ENCODE measurements around the gene RETREG1.

RETREG1 gene

DNA sequence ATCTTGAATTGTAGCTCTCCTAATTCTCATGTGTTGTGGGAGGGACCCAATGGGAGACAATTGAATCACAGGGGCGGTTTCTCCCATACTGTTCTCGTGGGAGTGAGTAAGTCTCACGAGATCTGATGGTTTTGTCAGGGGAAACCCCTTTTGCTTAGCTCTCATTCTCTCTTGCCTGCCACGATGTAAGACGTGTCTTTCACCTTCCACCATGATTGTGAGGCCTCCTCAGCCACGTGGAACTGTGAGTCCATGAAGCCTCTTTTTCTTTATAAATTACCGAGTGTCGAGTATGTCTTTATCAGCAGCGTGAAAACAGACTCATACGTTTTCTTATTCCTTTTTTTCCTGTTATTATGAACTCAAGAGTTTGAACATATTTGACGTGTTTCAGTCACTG is 39.1 kb downstream of the RETREG1 start:
- DNase-seq = no peak
- Histone ChIP-seq H3K4me3 (ENCODE audit: low read depth, low read length) (no peak overlapping the region), H3K27me3 (ENCODE audit: insufficient read depth, low read depth, severe bottlenecking) (no peaks in the 10 kb centered on the region), H3K27ac (no peak overlapping the region), H3K36me3 (no peaks in the 10 kb centered on the region), H3K9me3 (ENCODE audit: severe bottlenecking) (no peaks in the 10 kb centered on the region)
- TF ChIP-seq, protein P1, sequence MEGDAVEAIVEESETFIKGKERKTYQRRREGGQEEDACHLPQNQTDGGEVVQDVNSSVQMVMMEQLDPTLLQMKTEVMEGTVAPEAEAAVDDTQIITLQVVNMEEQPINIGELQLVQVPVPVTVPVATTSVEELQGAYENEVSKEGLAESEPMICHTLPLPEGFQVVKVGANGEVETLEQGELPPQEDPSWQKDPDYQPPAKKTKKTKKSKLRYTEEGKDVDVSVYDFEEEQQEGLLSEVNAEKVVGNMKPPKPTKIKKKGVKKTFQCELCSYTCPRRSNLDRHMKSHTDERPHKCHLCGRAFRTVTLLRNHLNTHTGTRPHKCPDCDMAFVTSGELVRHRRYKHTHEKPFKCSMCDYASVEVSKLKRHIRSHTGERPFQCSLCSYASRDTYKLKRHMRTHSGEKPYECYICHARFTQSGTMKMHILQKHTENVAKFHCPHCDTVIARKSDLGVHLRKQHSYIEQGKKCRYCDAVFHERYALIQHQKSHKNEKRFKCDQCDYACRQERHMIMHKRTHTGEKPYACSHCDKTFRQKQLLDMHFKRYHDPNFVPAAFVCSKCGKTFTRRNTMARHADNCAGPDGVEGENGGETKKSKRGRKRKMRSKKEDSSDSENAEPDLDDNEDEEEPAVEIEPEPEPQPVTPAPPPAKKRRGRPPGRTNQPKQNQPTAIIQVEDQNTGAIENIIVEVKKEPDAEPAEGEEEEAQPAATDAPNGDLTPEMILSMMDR (IDR thresholded peaks at IDR 0.05; ENCODE audit: low read depth, low read length) = no peak

DNA sequence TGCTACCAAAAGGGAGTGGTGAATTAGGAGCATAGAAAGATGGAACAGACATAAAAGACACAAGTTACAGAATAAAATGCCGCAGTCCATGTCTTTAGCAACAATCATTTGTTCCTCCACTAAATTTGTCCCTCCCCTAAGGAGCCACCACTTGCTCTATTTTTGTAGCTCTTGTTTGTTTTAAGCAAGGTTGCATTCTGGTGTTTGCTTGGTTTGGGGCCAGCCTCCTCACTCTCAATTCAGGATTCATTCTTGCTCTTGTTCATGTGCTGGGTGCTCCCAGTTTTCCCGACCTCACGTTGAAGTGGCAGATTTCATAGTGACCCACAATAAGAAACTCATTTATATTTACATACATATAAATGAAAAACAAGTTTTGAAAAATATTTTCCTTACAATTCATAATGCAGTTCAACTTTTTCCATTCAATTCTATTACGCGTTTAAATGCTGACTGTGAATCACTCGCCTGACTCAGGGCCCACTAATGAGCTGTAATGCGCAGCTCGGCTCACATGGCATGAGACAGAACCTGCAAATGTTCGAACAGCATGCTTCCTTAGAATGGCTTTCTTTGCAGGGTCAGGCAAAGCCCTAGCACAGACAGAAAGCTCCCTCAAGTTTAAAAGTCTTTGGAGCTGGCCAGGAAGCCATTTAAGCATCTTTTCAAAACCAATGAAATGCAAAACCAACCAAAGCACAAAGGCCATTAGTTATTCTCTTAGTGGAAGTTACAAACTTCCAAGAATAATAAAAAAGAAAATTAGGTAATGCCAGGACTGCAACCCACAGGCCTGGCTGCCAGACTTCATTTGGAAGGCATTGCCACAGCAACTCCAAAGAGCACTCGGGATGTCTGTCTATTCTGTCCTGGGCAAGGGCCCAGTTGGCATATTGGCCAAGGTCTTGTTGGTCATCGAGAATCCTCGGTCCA is 41.7 kb downstream of the RETREG1 start:
- no peaks in the 10 kb centered on the region for H3K9me3 ChIP-seq (ENCODE audit: severe bottlenecking)
- H3K27me3 ChIP-seq (ENCODE audit: insufficient read depth, low read depth, severe bottlenecking) = no peaks in the 10 kb centered on the region
- no peaks in the 10 kb centered on the region for H3K36me3 ChIP-seq
- TF ChIP-seq, protein P1 (IDR thresholded peaks at IDR 0.05; ENCODE audit: low read depth, low read length) = no peak
- no peak overlapping the region for H3K4me3 ChIP-seq (ENCODE audit: low read depth, low read length)
- DNase-seq = no peak
- no peak overlapping the region for H3K27ac ChIP-seq

DNA sequence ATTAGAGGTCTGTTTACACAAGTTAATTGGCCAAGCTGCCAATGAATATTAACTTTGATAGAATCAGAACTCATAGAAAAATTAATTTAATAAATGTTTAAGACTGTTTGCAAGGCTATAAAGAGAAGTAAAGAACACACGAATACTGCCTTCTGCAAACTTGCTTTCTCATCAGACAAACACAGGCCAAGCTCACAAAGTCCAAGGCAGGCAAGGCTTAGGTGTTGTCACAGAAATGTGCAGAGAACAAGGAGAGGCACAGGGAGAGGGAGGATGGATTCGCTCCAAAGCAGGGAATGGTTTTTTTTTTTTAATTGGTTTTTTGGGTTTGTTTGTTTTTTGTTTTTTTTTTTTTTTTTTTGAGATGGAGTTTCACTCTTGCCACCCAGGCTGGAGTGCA is 43.4 kb downstream of the RETREG1 start:
- Histone ChIP-seq H3K27ac (no peak overlapping the region), H3K4me3 (ENCODE audit: low read depth, low read length) (no peak overlapping the region), H3K36me3 (no peaks in the 10 kb centered on the region), H3K27me3 (ENCODE audit: insufficient read depth, low read depth, severe bottlenecking) (no peaks in the 10 kb centered on the region), H3K9me3 (ENCODE audit: severe bottlenecking) (no peaks in the 10 kb centered on the region)
- DNase-seq = no peak
- TF ChIP-seq, protein P1 (IDR thresholded peaks at IDR 0.05; ENCODE audit: low read depth, low read length) = no peak

DNA sequence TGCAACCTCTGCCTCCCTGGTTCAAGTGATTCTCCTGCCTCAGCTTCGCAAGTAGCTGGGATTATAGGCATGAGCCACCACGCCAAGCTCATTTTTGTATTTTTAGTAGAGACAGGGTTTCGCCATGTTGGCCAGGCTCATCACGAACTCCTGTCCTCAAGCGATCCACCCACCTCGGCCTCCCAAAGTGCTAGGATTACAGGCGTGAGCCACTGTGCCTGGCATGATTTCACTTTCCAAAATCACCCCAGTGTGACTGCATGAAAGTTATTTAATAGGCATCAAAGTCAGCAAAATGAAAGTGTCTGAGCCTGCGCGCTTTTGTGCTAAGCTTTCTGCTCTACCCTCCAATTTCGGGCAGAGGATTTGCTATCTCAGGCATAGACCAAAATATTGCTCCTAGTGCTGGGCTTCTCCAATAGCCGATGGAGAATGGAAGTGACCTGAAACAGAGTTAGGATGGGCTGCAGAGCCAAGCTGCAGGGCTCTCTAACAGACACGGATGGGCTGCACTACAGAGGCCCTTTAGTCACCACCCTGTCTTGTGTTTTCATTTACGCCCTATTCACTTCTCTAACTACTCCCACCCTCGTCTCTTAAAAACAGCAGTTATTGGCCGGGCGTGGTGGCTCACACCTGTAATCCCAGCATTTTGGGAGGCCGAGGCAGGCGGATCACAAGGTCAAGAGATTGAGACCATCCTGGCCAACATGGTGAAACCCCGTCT is 44.3 kb downstream of the RETREG1 start:
- Histone ChIP-seq H3K9me3 (ENCODE audit: severe bottlenecking) (no peaks in the 10 kb centered on the region), H3K4me3 (ENCODE audit: low read depth, low read length) (no peak overlapping the region), H3K27ac (no peak overlapping the region), H3K27me3 (ENCODE audit: insufficient read depth, low read depth, severe bottlenecking) (no peaks in the 10 kb centered on the region), H3K36me3 (no peaks in the 10 kb centered on the region)
- no peak for DNase-seq
- TF ChIP-seq, protein P1 (IDR thresholded peaks at IDR 0.05; ENCODE audit: low read depth, low read length) = no peak

DNA sequence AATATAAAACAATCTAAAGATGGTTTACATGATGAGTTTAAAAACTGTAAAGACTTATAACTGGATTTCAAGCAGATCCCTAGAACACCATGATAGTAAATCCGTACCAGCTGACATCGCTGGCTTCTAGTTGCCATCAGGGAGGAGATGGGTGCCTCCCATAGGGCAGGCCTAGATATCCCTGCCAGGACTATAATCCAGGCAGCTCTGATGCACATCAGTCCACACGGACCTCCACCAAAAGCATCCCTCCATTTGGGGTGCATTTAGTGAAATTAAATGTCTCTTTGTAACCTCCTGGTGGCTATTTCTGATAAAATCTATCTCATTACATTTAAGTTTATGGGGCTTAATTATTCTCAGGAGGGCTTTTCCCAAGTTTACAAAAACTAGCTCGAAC is 45.8 kb downstream of the RETREG1 start:
- Histone ChIP-seq H3K27me3 (ENCODE audit: insufficient read depth, low read depth, severe bottlenecking) (no peaks in the 10 kb centered on the region), H3K36me3 (no peaks in the 10 kb centered on the region), H3K9me3 (ENCODE audit: severe bottlenecking) (no peaks in the 10 kb centered on the region), H3K4me3 (ENCODE audit: low read depth, low read length) (no peak overlapping the region), H3K27ac (no peak overlapping the region)
- TF ChIP-seq, protein P1 (IDR thresholded peaks at IDR 0.05; ENCODE audit: low read depth, low read length) = no peak
- DNase-seq = no peak

Data from WERI-Rb-1 (cell line).